NOMO-1 (cell line): ENCODE data around the gene EID2B.
A peak's percentile ranks its signal among the peaks of the same experiment; 100 is the strongest.

Experiments used
- DNase-seq, 2 experiments: peaks; one replicate each; lab custom pipeline; 2025; ENCODE audit not compliant: unreplicated experiment in 2 of 2; lab: John Stamatoyannopoulos, UW

EID2B gene, protein sequence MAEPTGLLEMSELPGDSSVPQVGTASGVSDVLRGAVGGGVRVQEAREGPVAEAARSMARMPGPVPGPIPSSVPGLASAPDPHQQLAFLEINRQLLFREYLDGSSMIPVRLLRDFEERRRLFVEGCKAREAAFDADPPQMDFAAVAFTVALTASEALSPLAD

GRCh38 chr19:39532233-39533002 is at the start of gene EID2B:
TSS of gene EID2B (minus strand) at chr19:39532852. CDS start at chr19:39532802, 50 bp downstream.
- DNase-seq: peak; percentile 92 to 93

DNA sequence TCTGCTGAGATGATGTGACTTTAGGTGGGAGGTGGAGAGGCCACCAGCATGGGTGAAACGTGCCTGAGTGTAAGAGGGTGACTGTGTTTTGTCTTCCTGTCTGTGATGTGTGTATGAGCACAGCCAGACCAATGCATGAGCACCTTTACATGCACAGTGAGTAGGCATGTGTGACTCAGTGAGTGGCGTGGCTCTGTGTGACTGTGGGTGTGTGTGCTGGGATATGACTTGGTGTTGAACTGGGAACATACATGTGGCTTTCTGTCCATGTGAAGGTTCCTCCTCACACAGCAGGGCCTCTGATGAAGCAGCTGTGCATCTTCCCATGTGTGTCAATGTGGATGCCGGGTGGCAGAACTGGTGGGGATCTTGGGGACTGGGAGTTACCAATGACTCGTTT is 49.8 kb upstream of the EID2B start:
- DNase-seq: no peak

DNA sequence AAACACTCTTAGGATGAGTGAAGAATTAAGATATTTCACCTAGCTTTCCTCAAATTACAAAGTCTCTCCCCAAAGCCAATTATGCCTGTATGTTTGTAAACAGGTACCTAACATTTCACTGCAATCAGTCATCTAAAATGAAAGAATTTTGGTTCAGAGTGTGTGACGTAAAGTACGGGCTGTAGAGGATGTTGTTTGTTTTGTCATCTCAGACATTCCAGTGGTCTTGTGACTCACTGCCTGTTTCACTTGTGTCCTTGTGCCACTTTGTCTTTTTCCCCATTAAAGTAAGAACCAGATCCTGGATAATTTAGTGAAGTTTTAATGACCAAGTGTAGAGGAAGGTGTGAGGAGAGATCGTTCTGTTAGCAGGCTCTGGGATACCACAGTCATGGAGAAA is 36.0 kb upstream of the EID2B start:
- no peak for DNase-seq

DNA sequence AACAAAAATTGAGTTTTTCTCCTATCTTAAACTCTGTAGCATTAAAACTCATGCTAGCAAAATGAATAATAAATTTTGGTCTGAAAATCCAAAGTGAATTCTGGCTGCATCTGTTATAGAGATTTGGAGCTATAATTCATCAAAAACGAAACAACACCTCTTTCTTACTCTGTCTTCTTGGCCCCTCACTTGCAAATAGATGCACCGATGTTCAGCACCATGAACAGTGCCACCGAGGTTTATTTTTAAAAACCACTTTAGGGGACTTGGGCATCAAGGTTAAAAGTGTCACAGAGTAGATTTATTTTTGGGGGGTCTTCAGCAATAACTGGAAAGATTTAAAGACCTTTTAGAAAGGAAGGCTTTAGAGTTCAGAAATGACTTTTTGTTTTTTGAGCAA is 33.4 kb upstream of the EID2B start:
- no peak for DNase-seq

DNA sequence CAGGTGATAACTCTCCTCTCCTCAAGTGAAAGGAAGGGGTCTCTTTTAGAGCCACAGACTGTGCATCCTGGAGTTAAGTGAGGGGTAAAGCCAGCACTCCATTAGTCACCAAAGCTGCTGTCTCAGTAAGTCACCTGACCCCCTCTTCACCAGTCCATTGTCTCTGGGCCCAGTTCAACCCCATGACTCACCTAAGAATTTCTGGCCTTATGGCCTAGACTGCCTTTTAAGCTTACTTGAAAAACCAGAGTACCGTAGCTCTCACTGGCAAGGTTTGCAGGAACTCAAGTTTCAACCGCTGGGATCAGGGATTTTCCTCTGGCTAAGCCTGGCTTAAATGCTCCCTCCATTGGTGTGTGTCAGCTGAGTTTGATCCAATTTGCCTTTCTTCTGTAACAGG is 30.8 kb upstream of the EID2B start:
- DNase-seq: no peak

GRCh38 chr19:39558624-39559117 is 26.0 kb upstream of the EID2B start:
- no peak for DNase-seq

GRCh38 chr19:39557811-39558623 is 25.4 kb upstream of the EID2B start:
- peak; percentile 11 to 63 for DNase-seq

- no peak for DNase-seq
Measured at GRCh38 chr19:39555883-39556282, 23.2 kb upstream of the EID2B start.

DNA sequence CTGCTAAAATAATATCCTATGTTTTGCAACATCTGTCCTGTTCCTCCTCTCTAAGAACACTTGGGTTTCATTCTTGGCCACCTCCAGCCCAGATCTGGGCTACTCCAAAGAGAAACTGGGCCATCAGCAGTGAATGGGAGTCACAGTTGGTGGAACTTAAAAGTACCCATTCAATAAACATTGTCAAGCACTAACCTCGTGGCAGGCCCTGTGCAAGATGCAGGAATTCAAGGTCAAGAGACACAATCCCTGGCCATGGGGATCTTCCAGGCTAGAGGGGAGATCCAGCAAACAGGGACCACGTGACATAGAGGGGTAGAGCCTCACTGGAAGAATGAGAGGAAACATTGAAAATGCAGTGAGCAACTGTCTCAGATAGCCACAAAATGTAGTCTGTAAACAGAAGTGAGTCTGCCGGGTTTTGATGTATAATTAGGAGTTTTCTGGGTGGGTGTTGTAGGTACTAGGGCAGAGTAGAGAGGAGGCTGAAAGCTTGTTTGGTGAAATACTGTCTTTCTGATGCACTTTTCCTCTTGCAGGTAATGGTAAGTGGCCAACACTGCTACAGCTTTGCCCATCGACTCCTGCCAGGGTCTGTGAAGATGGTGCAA is 22.2 kb upstream of the EID2B start:
- no peak for DNase-seq

GRCh38 chr19:39553082-39553652 is 20.5 kb upstream of the EID2B start:
- DNase-seq: no peak

GRCh38 chr19:39550197-39550596 is 17.5 kb upstream of the EID2B start:
- DNase-seq: no peak

DNA sequence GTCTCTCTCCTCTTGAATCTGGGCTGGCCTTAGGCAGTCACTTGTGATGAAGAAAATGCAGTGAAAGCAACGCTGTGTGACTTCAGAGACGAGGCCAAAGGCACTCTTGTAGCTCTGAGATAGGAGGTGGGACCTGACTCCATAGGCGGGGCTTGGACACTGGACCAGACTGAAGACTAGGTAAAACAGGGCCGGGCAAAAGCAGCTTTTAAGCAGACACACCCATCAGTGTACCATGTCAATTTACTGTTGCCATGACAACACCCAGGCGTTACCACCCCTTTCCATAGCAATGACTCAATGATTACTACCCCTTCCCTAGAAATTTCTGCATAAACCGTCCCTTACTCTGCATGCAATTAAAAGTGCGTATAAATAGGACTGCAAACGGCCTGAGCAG is 13.9 kb upstream of the EID2B start:
- no peak for DNase-seq

GRCh38 chr19:39544911-39545310 is 12.3 kb upstream of the EID2B start:
- no peak for DNase-seq

DNA sequence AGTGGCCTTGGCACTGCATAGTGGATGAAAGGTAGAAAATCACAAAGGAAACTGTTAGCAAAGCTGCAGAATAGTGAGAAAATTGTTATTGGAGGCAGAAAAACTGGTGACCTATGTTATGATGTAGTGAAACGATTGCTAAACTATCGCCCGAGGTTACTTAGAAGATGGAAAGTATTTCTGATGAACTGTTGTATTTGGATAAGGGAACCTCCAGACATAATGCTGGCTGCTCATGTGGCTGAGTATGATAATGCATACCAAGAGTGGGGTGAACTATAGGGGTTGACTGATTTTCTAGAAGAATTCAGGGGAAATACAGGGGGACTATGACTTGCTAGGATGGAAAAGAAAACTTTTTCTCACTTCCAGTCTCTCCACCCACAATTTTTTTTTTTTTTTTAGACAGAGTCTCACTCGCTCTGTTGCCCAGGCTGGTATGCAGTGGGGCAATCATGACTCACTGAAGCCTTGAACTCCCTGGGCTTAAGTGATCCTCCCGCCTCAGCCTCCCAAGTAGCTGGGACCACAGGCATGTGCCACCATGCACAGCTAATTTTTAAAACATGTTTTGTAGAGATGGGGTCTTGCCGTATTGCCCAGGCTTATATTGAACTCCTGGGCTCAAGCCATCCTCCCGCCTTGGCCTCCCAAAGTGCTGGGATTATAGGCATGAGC is 11.7 kb upstream of the EID2B start:
- no peak for DNase-seq

GRCh38 chr19:39543477-39543857 is 10.8 kb upstream of the EID2B start:
- no peak for DNase-seq

- DNase-seq: peak in 1 of 2 experiments; percentile 11
Measured at GRCh38 chr19:39542206-39542605, 9.6 kb upstream of the EID2B start.

DNA sequence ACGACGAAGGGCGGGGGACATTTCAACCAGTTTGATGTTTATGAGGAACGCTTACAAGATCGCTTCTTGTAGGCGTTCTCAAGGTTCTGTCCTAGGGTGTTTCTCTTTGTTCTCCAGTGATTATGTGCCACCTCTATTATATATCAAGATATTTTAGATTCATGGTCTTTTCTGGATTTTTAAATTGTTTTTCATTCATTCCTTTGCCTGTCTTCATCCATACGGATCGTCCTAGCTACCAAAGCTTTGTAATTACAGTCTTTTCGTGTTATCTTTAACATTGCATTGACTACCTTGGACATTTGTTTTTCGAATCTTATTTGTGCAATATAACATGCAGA is 7.7 kb upstream of the EID2B start:
- no peak for DNase-seq

- peak; percentile 91 to 95 for DNase-seq
Measured at GRCh38 chr19:39539518-39540332, 7.1 kb upstream of the EID2B start, which contains the start of gene EID2. TSS of gene EID2 (minus strand) at chr19:39540161. CDS start at chr19:39540079, 82 bp downstream.

GRCh38 chr19:39539165-39539517 is 6.5 kb upstream of the EID2B start:
- DNase-seq: no peak
